Liver (tissue), 9 donors: ENCODE measurements around the gene PRG2. TPM values are rescaled to one million over a fixed set of nuclear protein-coding genes. Genes with fewer than 3 reads are reported as not detected.

Source experiments
- DNase-seq: peaks from one replicate; pipeline ENCODE4 v3.0.0-alpha.2; 2017; ENCODE audit warnings: low spot score
- H3K27ac ChIP-seq, 2 donors: one replicate each; pipeline ENCODE4 v1.7.0; 2013; ENCODE audit warnings: inconsistent platforms in 2 of 2, low read length in 2 of 2, control low read depth in 1 of 2, low read depth in 1 of 2, mild to moderate bottlenecking in 1 of 2
- H3K27me3 ChIP-seq, 4 donors: one replicate each; pipeline versions ENCODE4 v1.6.1 to v1.7.0; 2013; ENCODE audit warnings: low read length in 3 of 4, inconsistent platforms in 1 of 4, mild to moderate bottlenecking in 1 of 4, moderate library complexity in 1 of 4; ENCODE audit not compliant: control insufficient read depth in 4 of 4, insufficient read depth in 4 of 4
- H3K36me3 ChIP-seq, 4 donors: one replicate each; pipeline versions ENCODE4 v1.6.1 to v1.7.0; 2013; ENCODE audit warnings: low read length in 3 of 4, mild to moderate bottlenecking in 3 of 4, low read depth in 1 of 4, moderate library complexity in 1 of 4; ENCODE audit not compliant: control insufficient read depth in 4 of 4, insufficient read depth in 3 of 4
- H3K4me1 ChIP-seq, 4 donors: one replicate each; pipeline versions ENCODE4 v1.6.1 to v1.7.0; 2013; ENCODE audit warnings: low read length in 3 of 4, mild to moderate bottlenecking in 3 of 4, moderate library complexity in 1 of 4; ENCODE audit not compliant: control insufficient read depth in 4 of 4, insufficient read depth in 4 of 4
- H3K4me3 ChIP-seq, 3 donors: one replicate each; pipeline versions ENCODE4 v1.6.1 to v1.7.0; 2013; ENCODE audit warnings: low read length in 3 of 3, control low read depth in 1 of 3, low read depth in 1 of 3, mild to moderate bottlenecking in 1 of 3
- H3K9ac ChIP-seq, 2 donors: one replicate each; pipeline ENCODE4 v1.7.0; 2013; ENCODE audit warnings: low read length in 2 of 2, mild to moderate bottlenecking in 2 of 2, moderate library complexity in 2 of 2, control low read depth in 1 of 2, low read depth in 1 of 2
- H3K9me3 ChIP-seq, 4 donors: one replicate each; pipeline versions ENCODE4 v1.6.1 to v1.7.0; 2013; ENCODE audit warnings: low read length in 3 of 4; ENCODE audit not compliant: control insufficient read depth in 4 of 4
- EGR1 ChIP-seq, 2 donors: IDR thresholded peaks; 2 replicates each; pipeline ENCODE4 v1.6.1; 2016 to 2018; ENCODE audit warnings: antibody characterized with exemption in 2 of 2, low read depth in 2 of 2
- FOXA1 ChIP-seq: IDR thresholded peaks from 2 replicates; pipeline ENCODE4 v1.6.1; 2016; ENCODE audit warnings: antibody characterized with exemption
- FOXA2 ChIP-seq: IDR thresholded peaks from 2 replicates; pipeline ENCODE4 v1.6.1; 2016; ENCODE audit warnings: antibody characterized with exemption
- GABPA ChIP-seq, 2 donors: IDR thresholded peaks in 1 of 2; conservative IDR thresholded peaks in 1 of 2; 2 replicates each; pipeline ENCODE4 v1.6.1; 2016; ENCODE audit warnings: antibody characterized with exemption in 2 of 2, mild to moderate bottlenecking in 1 of 2, moderate library complexity in 1 of 2
- HNF4A ChIP-seq, 2 donors: conservative IDR thresholded peaks; 2 replicates each; pipeline ENCODE4 v1.6.1; 2016; ENCODE audit warnings: antibody characterized with exemption in 2 of 2, mild to moderate bottlenecking in 2 of 2
- HNF4G ChIP-seq: IDR thresholded peaks from 2 replicates; pipeline ENCODE4 v1.6.1; 2016; ENCODE audit warnings: antibody characterized with exemption
- JUND ChIP-seq, 2 donors: IDR thresholded peaks; 2 replicates each; pipeline ENCODE4 v1.6.1; 2016; ENCODE audit warnings: antibody characterized with exemption in 2 of 2
- MAX ChIP-seq: IDR thresholded peaks from 2 replicates; pipeline ENCODE4 v1.6.1; 2016; ENCODE audit warnings: antibody characterized with exemption
- NR2F2 ChIP-seq: IDR thresholded peaks from 2 replicates; pipeline ENCODE4 v1.6.1; 2016; ENCODE audit warnings: antibody characterized with exemption
- RAD21 ChIP-seq, 2 donors: IDR thresholded peaks; 2 replicates each; pipeline ENCODE4 v1.6.1; 2016; ENCODE audit warnings: antibody characterized with exemption in 2 of 2, mild to moderate bottlenecking in 2 of 2
- RXRA ChIP-seq, 2 donors: IDR thresholded peaks; 2 replicates each; pipeline ENCODE4 v1.6.1; 2017 to 2018; ENCODE audit warnings: antibody characterized with exemption in 2 of 2, mild to moderate bottlenecking in 1 of 2
- SP1 ChIP-seq: IDR thresholded peaks from 2 replicates; pipeline ENCODE4 v1.6.1; 2018; ENCODE audit warnings: antibody characterized with exemption, mild to moderate bottlenecking
- TAF1 ChIP-seq: conservative IDR thresholded peaks from 2 replicates; pipeline ENCODE4 v1.6.1; 2016; ENCODE audit warnings: antibody characterized with exemption, mild to moderate bottlenecking
- YY1 ChIP-seq: IDR thresholded peaks from 2 replicates; pipeline ENCODE4 v1.6.1; 2016; ENCODE audit warnings: antibody characterized with exemption, mild to moderate bottlenecking
- WGBS: extraction: QIAGEN DNeasy Blood & Tissue Kit; methylation state at CpG from one replicate; pipeline ENCODE4 v1.1.7; 2013; 5-methylcytosine and 5-hydroxymethylcytosine counted together
- polyA plus RNA-seq, 2 donors: library from polyadenylated mRNA; stranded (reverse) in 1 of 2; unstranded in 1 of 2; fragments of 200-250 nt in 1 of 2; fragments of >200 nt in 1 of 2; fragmentation: Nextera tagmentation in 1 of 2; extraction: Ambion mirVana in 1 of 2; gene quantifications; one replicate each; pipeline versions ENCODE4 v1.2.1 to v1.2.3, GENCODE V29; 2013 to 2015
- total RNA-seq, 2 donors: library from RNA; depleted of rRNA; stranded (reverse); fragments of >200 nt; gene quantifications; one replicate each; pipeline ENCODE4 v1.2.3, GENCODE V29; 2014
- TF ChIP-seq, protein P1 (sequence below): fragments of 150-350 bp; IDR thresholded peaks from 2 replicates; pipeline ENCODE4 v1.5.1; 2017; ENCODE audit warnings: improper control_type of control experiment, low read depth, low read length; ENCODE audit not compliant: missing input control
- TF ChIP-seq, protein P2 (sequence below): IDR thresholded peaks from 2 replicates; pipeline ENCODE4 v1.6.1; 2016; ENCODE audit warnings: antibody characterized with exemption, mild to moderate bottlenecking
- TF ChIP-seq, protein P3 (sequence below): IDR thresholded peaks from 2 replicates; pipeline ENCODE4 v1.6.1; 2016; ENCODE audit warnings: antibody characterized with exemption
- TF ChIP-seq, protein P4 (sequence below): IDR thresholded peaks from 2 replicates; pipeline ENCODE4 v1.6.1; 2016; ENCODE audit warnings: antibody characterized with exemption
- donor health status: healthy.
- donor health status: healthy.
- donor health status: healthy.
- donor health status: healthy.
- donor health status: healthy.

Gene PRG2
- total and polyA plus RNA-seq, 4 donors, result 0.74 to 24.2 (median 1.2) TPM; not detected in 1

DNA sequence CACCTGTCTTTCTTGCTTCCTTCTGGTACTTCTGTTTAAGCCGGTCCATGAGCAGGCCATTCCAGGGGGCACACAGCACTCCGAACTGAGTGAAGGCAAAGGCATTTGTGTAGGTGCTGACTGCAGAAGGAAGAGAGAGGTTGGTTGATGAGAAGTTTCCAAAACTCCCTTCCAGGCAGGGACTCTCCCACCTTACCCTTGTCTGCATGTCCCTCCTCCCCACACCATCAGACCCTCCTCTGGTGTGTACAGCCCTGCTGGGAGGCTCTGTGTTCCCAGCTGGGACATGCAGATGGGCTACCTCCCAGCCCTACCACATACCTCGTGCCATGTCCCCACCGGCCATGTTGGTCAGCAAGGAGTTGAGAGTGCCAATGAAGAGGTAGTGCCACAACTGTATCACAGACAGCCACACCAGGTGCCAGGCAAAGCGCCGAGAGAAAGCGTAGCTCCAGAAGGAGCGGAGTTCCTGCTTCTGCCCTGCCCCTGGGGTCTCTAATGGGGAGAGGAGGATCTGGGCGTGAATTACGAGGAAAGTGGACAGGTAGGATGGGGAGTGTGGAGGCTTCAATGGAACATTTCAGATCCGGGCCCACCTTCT is 24.3 kb upstream of the PRG2 start (continued):
- TF ChIP-seq, protein P1, sequence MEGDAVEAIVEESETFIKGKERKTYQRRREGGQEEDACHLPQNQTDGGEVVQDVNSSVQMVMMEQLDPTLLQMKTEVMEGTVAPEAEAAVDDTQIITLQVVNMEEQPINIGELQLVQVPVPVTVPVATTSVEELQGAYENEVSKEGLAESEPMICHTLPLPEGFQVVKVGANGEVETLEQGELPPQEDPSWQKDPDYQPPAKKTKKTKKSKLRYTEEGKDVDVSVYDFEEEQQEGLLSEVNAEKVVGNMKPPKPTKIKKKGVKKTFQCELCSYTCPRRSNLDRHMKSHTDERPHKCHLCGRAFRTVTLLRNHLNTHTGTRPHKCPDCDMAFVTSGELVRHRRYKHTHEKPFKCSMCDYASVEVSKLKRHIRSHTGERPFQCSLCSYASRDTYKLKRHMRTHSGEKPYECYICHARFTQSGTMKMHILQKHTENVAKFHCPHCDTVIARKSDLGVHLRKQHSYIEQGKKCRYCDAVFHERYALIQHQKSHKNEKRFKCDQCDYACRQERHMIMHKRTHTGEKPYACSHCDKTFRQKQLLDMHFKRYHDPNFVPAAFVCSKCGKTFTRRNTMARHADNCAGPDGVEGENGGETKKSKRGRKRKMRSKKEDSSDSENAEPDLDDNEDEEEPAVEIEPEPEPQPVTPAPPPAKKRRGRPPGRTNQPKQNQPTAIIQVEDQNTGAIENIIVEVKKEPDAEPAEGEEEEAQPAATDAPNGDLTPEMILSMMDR, result no peak
- no peak for TF ChIP-seq TAF1
- TF ChIP-seq MAX, result no peak
- TF ChIP-seq GABPA (IDR thresholded peaks at IDR 0.05 in 1 of 2, conservative IDR thresholded peaks at IDR 0.05 in 1 of 2), result no peak
- TF ChIP-seq FOXA1, result no peak
- no peak for TF ChIP-seq SP1

GRCh38 chr11:57413681-57414080 is 23.2 kb upstream of the PRG2 start:
- Histone ChIP-seq H3K4me1 (peaks cover 0 to 6% (median under 1%) of the 10 kb centered on the region in 4 donors), H3K9me3 (no peaks in the 10 kb centered on the region), H3K27ac (no peak overlapping the region), H3K4me3 (no peak overlapping the region), H3K27me3 (no peaks in the 10 kb centered on the region), H3K36me3 (peaks cover 30 to 83% (median 76%) of the 10 kb centered on the region in 4 donors), H3K9ac (no peak overlapping the region)
- no peak for TF ChIP-seq RAD21 (IDR thresholded peaks at IDR 0.05)
- no peak for TF ChIP-seq JUND (IDR thresholded peaks at IDR 0.05)
- TF ChIP-seq RXRA (IDR thresholded peaks at IDR 0.05), result no peak
- TF ChIP-seq FOXA1, result no peak
- no peak for TF ChIP-seq GABPA (IDR thresholded peaks at IDR 0.05 in 1 of 2, conservative IDR thresholded peaks at IDR 0.05 in 1 of 2)
- TF ChIP-seq FOXA2, result no peak
- TF ChIP-seq NR2F2, result no peak
- no peak for TF ChIP-seq HNF4G
- TF ChIP-seq EGR1 (IDR thresholded peaks at IDR 0.05; ENCODE audit: low read depth in 2 of 2), result no peak
- TF ChIP-seq, protein P2, sequence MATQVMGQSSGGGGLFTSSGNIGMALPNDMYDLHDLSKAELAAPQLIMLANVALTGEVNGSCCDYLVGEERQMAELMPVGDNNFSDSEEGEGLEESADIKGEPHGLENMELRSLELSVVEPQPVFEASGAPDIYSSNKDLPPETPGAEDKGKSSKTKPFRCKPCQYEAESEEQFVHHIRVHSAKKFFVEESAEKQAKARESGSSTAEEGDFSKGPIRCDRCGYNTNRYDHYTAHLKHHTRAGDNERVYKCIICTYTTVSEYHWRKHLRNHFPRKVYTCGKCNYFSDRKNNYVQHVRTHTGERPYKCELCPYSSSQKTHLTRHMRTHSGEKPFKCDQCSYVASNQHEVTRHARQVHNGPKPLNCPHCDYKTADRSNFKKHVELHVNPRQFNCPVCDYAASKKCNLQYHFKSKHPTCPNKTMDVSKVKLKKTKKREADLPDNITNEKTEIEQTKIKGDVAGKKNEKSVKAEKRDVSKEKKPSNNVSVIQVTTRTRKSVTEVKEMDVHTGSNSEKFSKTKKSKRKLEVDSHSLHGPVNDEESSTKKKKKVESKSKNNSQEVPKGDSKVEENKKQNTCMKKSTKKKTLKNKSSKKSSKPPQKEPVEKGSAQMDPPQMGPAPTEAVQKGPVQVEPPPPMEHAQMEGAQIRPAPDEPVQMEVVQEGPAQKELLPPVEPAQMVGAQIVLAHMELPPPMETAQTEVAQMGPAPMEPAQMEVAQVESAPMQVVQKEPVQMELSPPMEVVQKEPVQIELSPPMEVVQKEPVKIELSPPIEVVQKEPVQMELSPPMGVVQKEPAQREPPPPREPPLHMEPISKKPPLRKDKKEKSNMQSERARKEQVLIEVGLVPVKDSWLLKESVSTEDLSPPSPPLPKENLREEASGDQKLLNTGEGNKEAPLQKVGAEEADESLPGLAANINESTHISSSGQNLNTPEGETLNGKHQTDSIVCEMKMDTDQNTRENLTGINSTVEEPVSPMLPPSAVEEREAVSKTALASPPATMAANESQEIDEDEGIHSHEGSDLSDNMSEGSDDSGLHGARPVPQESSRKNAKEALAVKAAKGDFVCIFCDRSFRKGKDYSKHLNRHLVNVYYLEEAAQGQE, result no peak
- TF ChIP-seq, protein P3, sequence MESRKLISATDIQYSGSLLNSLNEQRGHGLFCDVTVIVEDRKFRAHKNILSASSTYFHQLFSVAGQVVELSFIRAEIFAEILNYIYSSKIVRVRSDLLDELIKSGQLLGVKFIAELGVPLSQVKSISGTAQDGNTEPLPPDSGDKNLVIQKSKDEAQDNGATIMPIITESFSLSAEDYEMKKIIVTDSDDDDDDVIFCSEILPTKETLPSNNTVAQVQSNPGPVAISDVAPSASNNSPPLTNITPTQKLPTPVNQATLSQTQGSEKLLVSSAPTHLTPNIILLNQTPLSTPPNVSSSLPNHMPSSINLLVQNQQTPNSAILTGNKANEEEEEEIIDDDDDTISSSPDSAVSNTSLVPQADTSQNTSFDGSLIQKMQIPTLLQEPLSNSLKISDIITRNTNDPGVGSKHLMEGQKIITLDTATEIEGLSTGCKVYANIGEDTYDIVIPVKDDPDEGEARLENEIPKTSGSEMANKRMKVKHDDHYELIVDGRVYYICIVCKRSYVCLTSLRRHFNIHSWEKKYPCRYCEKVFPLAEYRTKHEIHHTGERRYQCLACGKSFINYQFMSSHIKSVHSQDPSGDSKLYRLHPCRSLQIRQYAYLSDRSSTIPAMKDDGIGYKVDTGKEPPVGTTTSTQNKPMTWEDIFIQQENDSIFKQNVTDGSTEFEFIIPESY, result no peak
- no peak for TF ChIP-seq YY1
- no peak for TF ChIP-seq SP1
- TF ChIP-seq, protein P1, result no peak
- TF ChIP-seq HNF4A (conservative IDR thresholded peaks at IDR 0.05), result no peak
- TF ChIP-seq, protein P4, sequence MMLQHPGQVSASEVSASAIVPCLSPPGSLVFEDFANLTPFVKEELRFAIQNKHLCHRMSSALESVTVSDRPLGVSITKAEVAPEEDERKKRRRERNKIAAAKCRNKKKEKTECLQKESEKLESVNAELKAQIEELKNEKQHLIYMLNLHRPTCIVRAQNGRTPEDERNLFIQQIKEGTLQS, result no peak
- TF ChIP-seq TAF1, result no peak
- TF ChIP-seq MAX, result no peak
- no peak for DNase-seq
- WGBS, result 91% methylated on average over 4 of the region's 4 CpGs
